HUES48 (cell line): Measurements from ENCODE around the gene TRMT1.

Experiments used
- H3K27ac ChIP-seq: one replicate; pipeline ENCODE4 v1.7.0; 2013; ENCODE audit warnings: low read depth, low read length, inconsistent platforms
- H3K27me3 ChIP-seq: 2 replicates; pipeline ENCODE4 v1.6.1; 2013; ENCODE audit warnings: mild to moderate bottlenecking, low read length; ENCODE audit not compliant: control insufficient read depth, insufficient read depth
- H3K36me3 ChIP-seq: 2 replicates; pipeline ENCODE4 v1.6.1; 2013; ENCODE audit warnings: low read length; ENCODE audit not compliant: control insufficient read depth, insufficient read depth
- H3K4me1 ChIP-seq: 2 replicates; pipeline ENCODE4 v1.6.1; 2013; ENCODE audit warnings: mild to moderate bottlenecking, low read length; ENCODE audit not compliant: control insufficient read depth, insufficient read depth
- H3K4me3 ChIP-seq: 2 replicates; pipeline ENCODE4 v1.5.1; 2013; ENCODE audit warnings: mild to moderate bottlenecking, low read depth, low read length
- H3K9ac ChIP-seq: 2 replicates; pipeline ENCODE4 v1.6.1; 2013; ENCODE audit warnings: mild to moderate bottlenecking, low read depth, low read length, moderate library complexity
- H3K9me3 ChIP-seq: 2 replicates; pipeline ENCODE4 v1.6.1; 2013; ENCODE audit warnings: low read length; ENCODE audit not compliant: control insufficient read depth, insufficient read depth

The TRMT1 gene

GRCh38 chr19:13072188-13072908 is 44.2 kb downstream of the TRMT1 start:
- H3K36me3 ChIP-seq: no peaks in the 10 kb centered on the region
- no peak overlapping the region for H3K27ac ChIP-seq

GRCh38 chr19:13071444-13072187 is 44.9 kb downstream of the TRMT1 start:
- no peaks in the 10 kb centered on the region for H3K4me1 ChIP-seq
- H3K27me3 ChIP-seq: peaks cover 7% of the 10 kb centered on the region
- H3K4me3 ChIP-seq: no peak overlapping the region
- no peak overlapping the region for H3K27ac ChIP-seq
- no peak overlapping the region for H3K9ac ChIP-seq
- no peaks in the 10 kb centered on the region for H3K9me3 ChIP-seq
- no peaks in the 10 kb centered on the region for H3K36me3 ChIP-seq

More at GRCh38 chr19:13072188-13072908, 44.2 kb downstream of the TRMT1 start:
- Histone ChIP-seq H3K27me3 (peaks cover 13% of the 10 kb centered on the region), H3K4me1 (peaks cover 6% of the 10 kb centered on the region), H3K9ac (no peak overlapping the region), H3K9me3 (no peaks in the 10 kb centered on the region), H3K4me3 (no peak overlapping the region)

GRCh38 chr19:13070425-13071140 is 46.0 kb downstream of the TRMT1 start:
- Histone ChIP-seq H3K36me3 (no peaks in the 10 kb centered on the region), H3K27me3 (peaks cover 3% of the 10 kb centered on the region; the same call in 1 of the 2 replicates), H3K9me3 (no peaks in the 10 kb centered on the region), H3K27ac (no peak overlapping the region), H3K9ac (no peak overlapping the region), H3K4me3 (no peak overlapping the region), H3K4me1 (no peaks in the 10 kb centered on the region)

- Histone ChIP-seq H3K27me3 (peaks cover 3% of the 10 kb centered on the region; the same call in 1 of the 2 replicates), H3K27ac (no peak overlapping the region), H3K9me3 (no peaks in the 10 kb centered on the region), H3K36me3 (no peaks in the 10 kb centered on the region), H3K4me1 (no peaks in the 10 kb centered on the region), H3K9ac (no peak overlapping the region), H3K4me3 (no peak overlapping the region)
These were observed 46.9 kb downstream of the TRMT1 start for GRCh38 chr19:13069415-13070359.

GRCh38 chr19:13068085-13068846 is 48.3 kb downstream of the TRMT1 start:
- H3K9ac ChIP-seq: no peak overlapping the region
- H3K27ac ChIP-seq: no peak overlapping the region
- H3K27me3 ChIP-seq: peaks cover 9% of the 10 kb centered on the region
- H3K36me3 ChIP-seq: no peaks in the 10 kb centered on the region
- H3K4me1 ChIP-seq: no peaks in the 10 kb centered on the region
- no peaks in the 10 kb centered on the region for H3K9me3 ChIP-seq
- no peak overlapping the region for H3K4me3 ChIP-seq

GRCh38 chr19:13066933-13067807 is 49.4 kb downstream of the TRMT1 start:
- H3K36me3 ChIP-seq: no peaks in the 10 kb centered on the region

GRCh38 chr19:13066226-13066625 is 50.3 kb downstream of the TRMT1 start:
- H3K9ac ChIP-seq: no peak overlapping the region
- H3K27ac ChIP-seq: no peak overlapping the region
- H3K4me3 ChIP-seq: no peak overlapping the region
- 0 out of 2 replicates have a peak, but pooled peaks cover under 1% of the 10 kb centered on the region for H3K4me1 ChIP-seq
- H3K36me3 ChIP-seq: no peaks in the 10 kb centered on the region
- peaks cover 29% of the 10 kb centered on the region for H3K27me3 ChIP-seq
- no peaks in the 10 kb centered on the region for H3K9me3 ChIP-seq

More at GRCh38 chr19:13066933-13067807, 49.4 kb downstream of the TRMT1 start:
- Histone ChIP-seq H3K9ac (no peak overlapping the region), H3K4me3 (no peak overlapping the region), H3K4me1 (no peaks in the 10 kb centered on the region), H3K27ac (no peak overlapping the region), H3K27me3 (peaks cover 20% of the 10 kb centered on the region), H3K9me3 (no peaks in the 10 kb centered on the region)

- H3K27ac ChIP-seq: no peak overlapping the region
- no peaks in the 10 kb centered on the region for H3K9me3 ChIP-seq
- H3K4me1 ChIP-seq: peaks cover 8% of the 10 kb centered on the region
- no peak overlapping the region for H3K4me3 ChIP-seq
- H3K9ac ChIP-seq: no peak overlapping the region
- H3K36me3 ChIP-seq: no peaks in the 10 kb centered on the region
- H3K27me3 ChIP-seq: peaks cover 50% of the 10 kb centered on the region
These were observed 52.4 kb downstream of the TRMT1 start for GRCh38 chr19:13064092-13064489.

- Histone ChIP-seq H3K9ac (no peak overlapping the region), H3K27ac (no peak overlapping the region), H3K36me3 (no peaks in the 10 kb centered on the region), H3K27me3 (peaks cover 55% of the 10 kb centered on the region), H3K4me1 (peaks cover 13% of the 10 kb centered on the region), H3K9me3 (no peaks in the 10 kb centered on the region), H3K4me3 (no peak overlapping the region)
These were observed 53.0 kb downstream of the TRMT1 start for GRCh38 chr19:13063461-13064091.
